IMR-90 (cell line): ENCODE results near the gene EHBP1L1. TPM values are rescaled to one million over a fixed set of nuclear protein-coding genes. Genes with fewer than 3 reads are reported as not detected.

Experiments
- ATAC-seq: fragments of 200-7000 bp; cut with Tn5 transposase; 2 replicates; pipeline ENCODE4 v1.9.1; 2020; ENCODE audit warnings: low read depth, mild to moderate bottlenecking, moderate library complexity
- BruUV-seq: library from RNA; stranded (reverse); fragments of 400-500 nt; replicated peaks from 2 replicates; lab custom pipeline; 2021; lab: Mats Ljungman, UMichigan
- CTCF ChIA-PET: fragments of 300-600 bp; formaldehyde crosslinking; extraction: SDS; loops from one replicate; lab custom pipeline; 2021; ENCODE audit warnings: antibody characterized with exemption; lab: Yijun Ruan, JAX
- POLR2A ChIA-PET: fragments of 300-600 bp; sonication (Branson Sonifier 250); formaldehyde crosslinking; loops from one replicate; lab custom pipeline; 2022; ENCODE audit warnings: antibody characterized with exemption; ENCODE audit not compliant: unreplicated experiment; lab: Charles Lee
- DNase-seq: peaks from one replicate; pipeline ENCODE4 v3.0.0; 2013
- H2AFZ ChIP-seq: replicated peaks from 2 replicates; pipeline ENCODE3; 2013; ENCODE audit warnings: low read length, mild to moderate bottlenecking; ENCODE audit not compliant: poor library complexity
- H2AK5ac ChIP-seq: 2 replicates; pipeline ENCODE4 v1.6.1; 2013; ENCODE audit warnings: low read depth, low read length, inconsistent platforms
- H2AK9ac ChIP-seq: replicated peaks from 2 replicates; pipeline ENCODE3; 2013; ENCODE audit warnings: mild to moderate bottlenecking, low read depth, low read length, moderate library complexity; ENCODE audit not compliant: poor library complexity
- H2BK120ac ChIP-seq: 2 replicates; pipeline ENCODE4 v1.6.1; 2013; ENCODE audit warnings: low read depth, low read length, inconsistent platforms
- H2BK15ac ChIP-seq: 3 replicates; pipeline ENCODE4 v1.6.1; 2013; ENCODE audit warnings: low read depth, low read length, inconsistent platforms
- H2BK20ac ChIP-seq: 2 replicates; pipeline ENCODE4 v1.6.1; 2013; ENCODE audit warnings: low read depth, mild to moderate bottlenecking, inconsistent platforms, low read length, moderate library complexity
- H2BK5ac ChIP-seq: 2 replicates; pipeline ENCODE4 v1.6.1; 2013; ENCODE audit warnings: mild to moderate bottlenecking, low read depth, low read length, inconsistent platforms; ENCODE audit not compliant: poor library complexity, severe bottlenecking
- H3K14ac ChIP-seq: replicated peaks from 2 replicates; pipeline ENCODE4 v1.6.1; 2013; ENCODE audit warnings: low read depth, low read length, inconsistent platforms
- H3K18ac ChIP-seq: 2 replicates; pipeline ENCODE4 v1.6.1; 2013; ENCODE audit warnings: low read depth, low read length, control low read depth
- H3K23ac ChIP-seq: 2 replicates; pipeline ENCODE4 v1.6.1; 2013; ENCODE audit warnings: low read depth, low read length, inconsistent platforms
- H3K27ac ChIP-seq: 2 replicates; pipeline ENCODE4 v1.5.1; 2013; ENCODE audit warnings: mild to moderate bottlenecking, control low read depth, low read length; ENCODE audit not compliant: insufficient read depth
- H3K27me3 ChIP-seq: 2 replicates; pipeline ENCODE4 v1.6.1; 2013; ENCODE audit warnings: low read length; ENCODE audit not compliant: control insufficient read depth, insufficient read depth
- H3K36me3 ChIP-seq: 2 replicates; pipeline ENCODE4 v1.6.1; 2013; ENCODE audit warnings: low read length, mixed read lengths; ENCODE audit not compliant: control insufficient read depth, insufficient read depth
- H3K4ac ChIP-seq: 2 replicates; pipeline ENCODE4 v1.6.1; 2013; ENCODE audit warnings: low read depth, low read length, inconsistent platforms
- H3K4me1 ChIP-seq: 2 replicates; pipeline ENCODE4 v1.6.1; 2013; ENCODE audit warnings: low read length, mixed read lengths; ENCODE audit not compliant: control insufficient read depth, insufficient read depth
- H3K4me2 ChIP-seq: 2 replicates; pipeline ENCODE4 v1.6.1; 2013; ENCODE audit warnings: low read depth, mild to moderate bottlenecking, control low read depth, low read length, moderate library complexity
- H3K4me3 ChIP-seq: 2 replicates; pipeline ENCODE4 v1.5.1; 2013; ENCODE audit warnings: low read depth, mild to moderate bottlenecking, control low read depth, low read length, moderate library complexity; ENCODE audit not compliant: insufficient read depth
- H3K56ac ChIP-seq: 2 replicates; pipeline ENCODE4 v1.6.1; 2013; ENCODE audit warnings: low read length, inconsistent platforms; ENCODE audit not compliant: insufficient read depth; ENCODE audit errors: extremely low read depth
- H3K79me1 ChIP-seq, 2 experiments: 2 replicates each; pipeline ENCODE4 v1.6.1; 2013; ENCODE audit warnings: low read length in 2 of 2, inconsistent platforms in 1 of 2, low read depth in 1 of 2
- H3K9ac ChIP-seq: 2 replicates; pipeline ENCODE4 v1.6.1; 2013; ENCODE audit warnings: low read depth, low read length, control low read depth
- H3K9me1 ChIP-seq: 2 replicates; pipeline ENCODE4 v1.6.1; 2013; ENCODE audit warnings: low read length, inconsistent platforms; ENCODE audit not compliant: insufficient read depth
- H3K9me3 ChIP-seq: 2 replicates; pipeline ENCODE4 v1.6.1; 2013; ENCODE audit warnings: low read length; ENCODE audit not compliant: control insufficient read depth, insufficient read depth
- H4K20me1 ChIP-seq: 2 replicates; pipeline ENCODE4 v1.6.1; 2013; ENCODE audit warnings: low read length, inconsistent platforms; ENCODE audit not compliant: insufficient read depth
- H4K5ac ChIP-seq: 2 replicates; pipeline ENCODE4 v1.6.1; 2013; ENCODE audit warnings: mild to moderate bottlenecking, low read depth, low read length, control low read depth
- H4K8ac ChIP-seq, 2 experiments: 2 replicates each; pipeline ENCODE4 v1.6.1; 2013; ENCODE audit warnings: low read depth in 2 of 2, low read length in 2 of 2, control low read depth in 1 of 2, inconsistent platforms in 1 of 2
- H4K91ac ChIP-seq: 2 replicates; pipeline ENCODE4 v1.6.1; 2013; ENCODE audit warnings: low read depth, low read length, inconsistent platforms; ENCODE audit not compliant: insufficient read depth
- BHLHE40 ChIP-seq: fragments of 150-350 bp; IDR thresholded peaks from 2 replicates; pipeline ENCODE4 v1.6.1; 2016; ENCODE audit warnings: mild to moderate bottlenecking, low read depth, low read length
- CEBPB ChIP-seq: IDR thresholded peaks from 2 replicates; pipeline ENCODE4 v1.6.1; 2012; ENCODE audit warnings: low read depth, low read length, improper control_type of control experiment
- CHD1 ChIP-seq: IDR thresholded peaks from 2 replicates; pipeline ENCODE4 v1.6.1; 2012; ENCODE audit warnings: low read depth, low read length, improper control_type of control experiment
- CTCF ChIP-seq: conservative IDR thresholded peaks from 2 replicates; pipeline ENCODE4 v1.5.1; 2012; ENCODE audit warnings: mild to moderate bottlenecking, low read depth, low read length, improper control_type of control experiment
- ELK1 ChIP-seq: fragments of 150-350 bp; IDR thresholded peaks from 2 replicates; pipeline ENCODE4 v1.6.1; 2016; ENCODE audit warnings: low read depth, mild to moderate bottlenecking, low read length, moderate library complexity, borderline replicate concordance
- FOS ChIP-seq: fragments of 150-350 bp; IDR thresholded peaks from 2 replicates; pipeline ENCODE4 v1.6.1; 2016; ENCODE audit warnings: low read depth, low read length
- MAFK ChIP-seq: IDR thresholded peaks from 2 replicates; pipeline ENCODE4 v1.6.1; 2012; ENCODE audit warnings: low read depth, low read length, improper control_type of control experiment
- MAZ ChIP-seq: IDR thresholded peaks from 2 replicates; pipeline ENCODE4 v1.6.1; 2012; ENCODE audit warnings: low read depth, mild to moderate bottlenecking, low read length, improper control_type of control experiment, moderate library complexity, borderline replicate concordance
- MXI1 ChIP-seq: IDR thresholded peaks from 2 replicates; pipeline ENCODE4 v1.6.1; 2012; ENCODE audit warnings: low read depth, mild to moderate bottlenecking, low read length, moderate library complexity, borderline replicate concordance
- NFE2L2 ChIP-seq: fragments of 150-350 bp; IDR thresholded peaks from 2 replicates; pipeline ENCODE4 v1.6.1; 2016; ENCODE audit warnings: low read depth, mild to moderate bottlenecking, low read length
- POLR2A ChIP-seq: IDR thresholded peaks from 2 replicates; pipeline ENCODE4 v1.6.1; 2012; ENCODE audit warnings: mild to moderate bottlenecking, low read depth, low read length
- RAD21 ChIP-seq: IDR thresholded peaks from 2 replicates; pipeline ENCODE4 v1.6.1; 2012; ENCODE audit warnings: low read length, improper control_type of control experiment
- RCOR1 ChIP-seq: IDR thresholded peaks from 2 replicates; pipeline ENCODE4 v1.6.1; 2012; ENCODE audit warnings: mild to moderate bottlenecking, low read length, improper control_type of control experiment; ENCODE audit not compliant: insufficient replicate concordance
- RFX5 ChIP-seq: IDR thresholded peaks from 2 replicates; pipeline ENCODE4 v1.8.0; 2012; ENCODE audit warnings: low read depth, mild to moderate bottlenecking, low read length, moderate library complexity
- SMC3 ChIP-seq: fragments of 150-350 bp; IDR thresholded peaks from 2 replicates; pipeline ENCODE4 v1.6.1; 2016; ENCODE audit warnings: low read depth, mild to moderate bottlenecking, antibody characterized with exemption, low read length, moderate library complexity
- USF2 ChIP-seq: fragments of 150-350 bp; IDR thresholded peaks from 2 replicates; pipeline ENCODE4 v1.6.1; 2017; ENCODE audit warnings: mild to moderate bottlenecking, antibody characterized with exemption, low read length, low read depth
- WGBS, 2 experiments: methylation state at CpG; one replicate each; pipeline versions ENCODE4 v1.1.5 to v1.1.7; 2013; ENCODE audit warnings: missing lambda C conversion rate in 2 of 2; ENCODE audit not compliant: insufficient read length in 1 of 2; ENCODE audit errors: extremely low coverage in 2 of 2; 5-methylcytosine and 5-hydroxymethylcytosine counted together
- dilution Hi-C: fragments of 300-500 bp; cut with HindIII; formaldehyde crosslinking; loops from one replicate; pipeline ENCODE4 v1.14.3; 2018; ENCODE audit warnings: low sequenced_read_pairs; ENCODE audit not compliant: unreplicated experiment
- in situ Hi-C: fragments of 300-500 bp; cut with MboI; formaldehyde crosslinking; loops from 3 replicates; pipeline ENCODE4 v1.14.3; 2019; ENCODE audit warnings: low sequenced_read_pairs, inconsistent platforms, mixed read lengths
- intact Hi-C: fragments of 100-400 bp; cut with micrococcal nuclease; formaldehyde crosslinking; loops from 2 replicates; pipeline ENCODE4 v1.10.0; 2022
- polyA plus RNA-seq, 3 experiments: library from polyadenylated mRNA; depleted of rRNA; stranded (reverse); fragments of >200 nt; gene quantifications; 2 replicates each; pipeline ENCODE4 v1.2.3, GENCODE V29; 2012; ENCODE audit warnings: low replicate concordance in 1 of 3
- total RNA-seq: library from RNA; depleted of rRNA; stranded (reverse); fragments of >200 nt; gene quantifications from 2 replicates; pipeline ENCODE4 v1.2.3, GENCODE V29; 2012

Gene EHBP1L1
- total and polyA plus RNA-seq, 2 of the 4 experiments (the other 2 are of a cell fraction) = 10.0 to 27.4 TPM

- no peak overlapping the region for H2BK5ac ChIP-seq
- no peak overlapping the region for H3K56ac ChIP-seq
- ChIA-PET POLR2A (no interaction called here), CTCF (no interaction called here)
- H3K9me3 ChIP-seq = no peaks in the 10 kb centered on the region
- no peak overlapping the region for H2AK9ac ChIP-seq
- H3K14ac ChIP-seq = no peak overlapping the region
- H2BK120ac ChIP-seq = no peak overlapping the region
- peaks cover 28% of the 10 kb centered on the region; the same call in 1 of the 2 replicates for H3K36me3 ChIP-seq
- H4K20me1 ChIP-seq = peaks cover 16% of the 10 kb centered on the region
- H3K9me1 ChIP-seq = peaks cover 8% of the 10 kb centered on the region
- dilution Hi-C loops = no loop called here
- no peak overlapping the region for H4K91ac ChIP-seq
- H3K79me1 ChIP-seq = peaks cover 20 to 45% of the 10 kb centered on the region in 2 experiments; a peak in 3 of 4 replicates
- no peaks in the 10 kb centered on the region for H3K27me3 ChIP-seq
- peak overlapping the region; percentile 72; the same call in 1 of the 2 replicates for H2AK5ac ChIP-seq
- H4K8ac ChIP-seq = no peak overlapping the region
- 80% methylated on average over 1 of the region's 3 CpGs; no CpG with 5 or more reads in 1 of the 2 experiments for WGBS, 2 experiments
- in situ Hi-C loops = no loop called here
- ATAC-seq (no peak), DNase-seq (no peak)
- H3K4me3 ChIP-seq = no peak overlapping the region
- H3K4ac ChIP-seq = no peak overlapping the region; the same call in 1 of the 2 replicates
- no peak for TF ChIP-seq POLR2A
- no peak for TF ChIP-seq FOS
- TF ChIP-seq CHD1 = no peak
- TF ChIP-seq USF2 = no peak
- TF ChIP-seq RFX5 = no peak
- TF ChIP-seq NFE2L2 = no peak
- no peak for TF ChIP-seq SMC3
- TF ChIP-seq MAFK = no peak
- TF ChIP-seq CTCF = no peak
- TF ChIP-seq RAD21 = no peak
- TF ChIP-seq BHLHE40 = no peak
- no peak for TF ChIP-seq RCOR1
- no peak for TF ChIP-seq ELK1
- TF ChIP-seq MAZ = no peak
- TF ChIP-seq CEBPB = no peak
- TF ChIP-seq MXI1 = no peak
- H2AFZ ChIP-seq = no peak overlapping the region
- no peak overlapping the region for H2BK20ac ChIP-seq
- no TSS peak for BruUV-seq
- H4K5ac ChIP-seq = no peak overlapping the region
- H3K18ac ChIP-seq = no peak overlapping the region
- no peak overlapping the region for H2BK15ac ChIP-seq
- no peak overlapping the region for H3K23ac ChIP-seq
- peaks cover 26% of the 10 kb centered on the region for H3K4me1 ChIP-seq
- no peak overlapping the region for H3K4me2 ChIP-seq
- H3K9ac ChIP-seq = no peak overlapping the region
- intact Hi-C loops = no loop called here
- no peak overlapping the region for H3K27ac ChIP-seq
Observed at GRCh38 chr11:65578667-65579066, 2.8 kb downstream of the EHBP1L1 start.
